Glutamatergic neuron (in vitro differentiated cells): ENCODE data around the gene EIF3F. TPM values are rescaled to one million over a fixed set of nuclear protein-coding genes. Genes with fewer than 3 reads are reported as not detected.

Source experiments
- DNase-seq: peaks from one replicate; pipeline ENCODE4 v3.0.0; 2022
- H3K27ac Mint-ChIP-seq: one replicate; pipeline ENCODE4 v1.8.0; 2020; ENCODE audit warnings: mild to moderate bottlenecking, mixed read lengths, inconsistent platforms; ENCODE audit not compliant: unreplicated experiment
- H3K27me3 Mint-ChIP-seq: one replicate; pipeline ENCODE4 v1.8.0; 2020; ENCODE audit warnings: mild to moderate bottlenecking, moderate library complexity, mixed read lengths, inconsistent platforms; ENCODE audit not compliant: unreplicated experiment
- H3K36me3 Mint-ChIP-seq: one replicate; pipeline ENCODE4 v1.8.0; 2020; ENCODE audit warnings: mild to moderate bottlenecking, mixed read lengths, inconsistent platforms; ENCODE audit not compliant: unreplicated experiment
- H3K4me1 Mint-ChIP-seq: one replicate; pipeline ENCODE4 v1.8.0; 2020; ENCODE audit warnings: mild to moderate bottlenecking, low read depth, mixed read lengths, inconsistent platforms; ENCODE audit not compliant: unreplicated experiment
- H3K4me3 Mint-ChIP-seq: one replicate; pipeline ENCODE4 v1.8.0; 2020; ENCODE audit warnings: mild to moderate bottlenecking, mixed read lengths, inconsistent platforms; ENCODE audit not compliant: unreplicated experiment
- H3K9me3 Mint-ChIP-seq: one replicate; pipeline ENCODE4 v1.8.0; 2020; ENCODE audit warnings: mild to moderate bottlenecking, moderate library complexity, mixed read lengths, inconsistent platforms; ENCODE audit not compliant: unreplicated experiment
- total RNA-seq: library from RNA; stranded (reverse); fragmentation: NEBNext Ultra II Directional; extraction: Animal tissue kit (Norgen Biotek cat#: 25700); gene quantifications from one replicate; pipeline ENCODE4 v1.2.1, GENCODE V29; 2021; ENCODE audit not compliant: unreplicated experiment
- TF ChIP-seq, protein P1 (sequence below): fragments of 200-600 bp; sonication (generic); IDR thresholded peaks from one replicate; pipeline ENCODE4 v1.5.0; 2021; ENCODE audit not compliant: partially characterized antibody, unreplicated experiment

The EIF3F gene
- total RNA-seq, 1 donor from 2014 or later: 217 TPM

- Mint-ChIP-seq H3K9me3 (no peaks in the 10 kb centered on the region), H3K4me3 (no peak overlapping the region), H3K4me1 (no peaks in the 10 kb centered on the region), H3K36me3 (no peaks in the 10 kb centered on the region), H3K27me3 (peaks cover 4% of the 10 kb centered on the region), H3K27ac (no peak overlapping the region)
- TF ChIP-seq, protein P1, sequence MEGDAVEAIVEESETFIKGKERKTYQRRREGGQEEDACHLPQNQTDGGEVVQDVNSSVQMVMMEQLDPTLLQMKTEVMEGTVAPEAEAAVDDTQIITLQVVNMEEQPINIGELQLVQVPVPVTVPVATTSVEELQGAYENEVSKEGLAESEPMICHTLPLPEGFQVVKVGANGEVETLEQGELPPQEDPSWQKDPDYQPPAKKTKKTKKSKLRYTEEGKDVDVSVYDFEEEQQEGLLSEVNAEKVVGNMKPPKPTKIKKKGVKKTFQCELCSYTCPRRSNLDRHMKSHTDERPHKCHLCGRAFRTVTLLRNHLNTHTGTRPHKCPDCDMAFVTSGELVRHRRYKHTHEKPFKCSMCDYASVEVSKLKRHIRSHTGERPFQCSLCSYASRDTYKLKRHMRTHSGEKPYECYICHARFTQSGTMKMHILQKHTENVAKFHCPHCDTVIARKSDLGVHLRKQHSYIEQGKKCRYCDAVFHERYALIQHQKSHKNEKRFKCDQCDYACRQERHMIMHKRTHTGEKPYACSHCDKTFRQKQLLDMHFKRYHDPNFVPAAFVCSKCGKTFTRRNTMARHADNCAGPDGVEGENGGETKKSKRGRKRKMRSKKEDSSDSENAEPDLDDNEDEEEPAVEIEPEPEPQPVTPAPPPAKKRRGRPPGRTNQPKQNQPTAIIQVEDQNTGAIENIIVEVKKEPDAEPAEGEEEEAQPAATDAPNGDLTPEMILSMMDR: no peak
- DNase-seq: no peak
Observed at GRCh38 chr11:8008212-8008611, 21.1 kb downstream of the EIF3F start.

DNA sequence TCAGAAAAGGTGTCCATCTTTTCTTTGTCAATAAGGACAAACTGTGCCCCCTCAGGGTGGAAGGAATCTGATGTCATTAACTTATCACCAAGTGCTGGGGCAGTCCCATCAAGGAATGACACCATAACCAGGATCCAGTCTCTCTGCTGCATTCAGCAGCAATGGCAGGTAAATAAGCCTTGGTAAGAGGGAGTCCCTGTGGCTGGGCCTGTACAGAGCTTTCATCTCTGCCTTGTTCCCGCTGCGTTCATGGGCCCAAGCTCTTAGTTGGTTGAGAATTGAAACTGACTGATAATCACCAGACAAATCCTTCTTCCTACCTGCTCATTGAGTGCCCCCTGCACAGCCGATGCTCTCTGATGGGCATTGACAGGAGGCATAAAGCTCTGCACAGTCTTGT is 22.7 kb downstream of the EIF3F start:
- H3K36me3 Mint-ChIP-seq: no peaks in the 10 kb centered on the region
- no peak for DNase-seq
- no peak overlapping the region for H3K4me3 Mint-ChIP-seq
- H3K27ac Mint-ChIP-seq: no peak overlapping the region
- TF ChIP-seq, protein P1: no peak
- H3K27me3 Mint-ChIP-seq: peaks cover 4% of the 10 kb centered on the region
- H3K9me3 Mint-ChIP-seq: no peaks in the 10 kb centered on the region
- no peaks in the 10 kb centered on the region for H3K4me1 Mint-ChIP-seq

- no peaks in the 10 kb centered on the region for H3K36me3 Mint-ChIP-seq
- no peaks in the 10 kb centered on the region for H3K4me1 Mint-ChIP-seq
- H3K27me3 Mint-ChIP-seq: peaks cover 5% of the 10 kb centered on the region
- H3K4me3 Mint-ChIP-seq: no peak overlapping the region
- H3K9me3 Mint-ChIP-seq: no peaks in the 10 kb centered on the region
- no peak overlapping the region for H3K27ac Mint-ChIP-seq
- TF ChIP-seq, protein P1: no peak
- DNase-seq: no peak
Observed at GRCh38 chr11:8011371-8011770, 24.2 kb downstream of the EIF3F start.

GRCh38 chr11:8011981-8012444 is 24.9 kb downstream of the EIF3F start:
- TF ChIP-seq, protein P1: no peak
- no peak for DNase-seq
- Mint-ChIP-seq H3K4me3 (no peak overlapping the region), H3K9me3 (no peaks in the 10 kb centered on the region), H3K4me1 (no peaks in the 10 kb centered on the region), H3K36me3 (no peaks in the 10 kb centered on the region), H3K27me3 (peaks cover 5% of the 10 kb centered on the region), H3K27ac (no peak overlapping the region)

GRCh38 chr11:8013833-8014232 is 26.7 kb downstream of the EIF3F start:
- DNase-seq: no peak
- Mint-ChIP-seq H3K36me3 (no peaks in the 10 kb centered on the region), H3K27me3 (peaks cover 14% of the 10 kb centered on the region), H3K4me1 (peaks cover 2% of the 10 kb centered on the region), H3K4me3 (no peak overlapping the region), H3K9me3 (no peaks in the 10 kb centered on the region), H3K27ac (no peak overlapping the region)
- TF ChIP-seq, protein P1: no peak
